Measurements from ENCODE around the gene SMIM24.

The SMIM24 gene

DNA sequence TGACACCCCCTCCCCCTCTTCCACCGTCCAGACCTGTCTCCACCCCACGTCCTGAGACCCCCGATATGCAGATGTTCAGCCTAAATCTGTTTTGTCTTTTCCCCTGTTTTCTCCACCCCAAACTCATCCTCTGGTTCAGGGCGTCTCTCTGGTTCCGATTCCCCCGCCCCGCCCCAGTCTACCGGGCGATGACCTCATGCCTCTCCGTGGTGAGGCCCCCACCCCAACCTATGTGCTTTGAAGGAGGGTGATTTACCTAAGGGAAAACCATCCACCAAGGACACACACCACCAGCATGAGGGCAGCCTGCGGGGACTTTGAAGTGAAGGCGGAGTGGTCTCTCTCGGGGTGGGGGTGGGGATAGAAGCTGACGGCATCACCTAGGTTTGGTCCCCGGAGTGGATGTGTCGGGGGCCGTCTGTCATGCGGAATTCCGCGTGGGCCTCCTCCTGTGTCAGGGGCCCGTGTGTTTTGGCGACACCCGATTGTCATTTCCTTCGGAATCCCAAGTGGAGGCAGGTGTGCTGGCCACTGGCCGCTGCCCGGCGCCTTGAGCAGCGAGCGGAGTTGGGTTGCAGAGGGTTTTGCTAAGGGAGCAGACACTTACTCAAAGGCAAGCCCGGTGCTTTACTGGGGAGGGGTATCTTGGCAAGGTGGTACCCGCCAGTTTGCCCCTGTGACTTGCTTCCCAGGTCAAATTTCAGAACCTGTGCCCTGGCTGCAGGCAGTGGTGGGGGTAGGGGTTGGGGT lies 27.2 kb upstream of the SMIM24 start:
- H3K9ac ChIP-seq (ENCODE audit: low read depth, low read length, poor library complexity, severe bottlenecking), result peak overlapping the region; percentile 94
- no peaks in the 10 kb centered on the region for H3K27me3 ChIP-seq (ENCODE audit: insufficient read depth, low read length, poor library complexity, severe bottlenecking)
- peaks cover 44% of the 10 kb centered on the region for H3K4me1 ChIP-seq (ENCODE audit: insufficient read depth, low read length, poor library complexity, severe bottlenecking)
- peak overlapping the region; percentile 99 for H3K4me3 ChIP-seq (ENCODE audit: low read length, poor library complexity, severe bottlenecking)
- no peaks in the 10 kb centered on the region for H3K9me3 ChIP-seq (ENCODE audit: insufficient read depth, low read depth, low read length)
- peak overlapping the region; percentile 100 for H3K4me2 ChIP-seq (ENCODE audit: low read depth, low read length, poor library complexity, severe bottlenecking)
- H3K79me2 ChIP-seq (ENCODE audit: insufficient read depth, low read length), result peaks cover 64% of the 10 kb centered on the region
- no peaks in the 10 kb centered on the region for H3F3A ChIP-seq (ENCODE audit: low read depth)
- TF ChIP-seq EZH2phosphoT487 (IDR thresholded peaks at IDR 0.05; ENCODE audit: borderline replicate concordance), result no peak
- TF ChIP-seq, protein P1, sequence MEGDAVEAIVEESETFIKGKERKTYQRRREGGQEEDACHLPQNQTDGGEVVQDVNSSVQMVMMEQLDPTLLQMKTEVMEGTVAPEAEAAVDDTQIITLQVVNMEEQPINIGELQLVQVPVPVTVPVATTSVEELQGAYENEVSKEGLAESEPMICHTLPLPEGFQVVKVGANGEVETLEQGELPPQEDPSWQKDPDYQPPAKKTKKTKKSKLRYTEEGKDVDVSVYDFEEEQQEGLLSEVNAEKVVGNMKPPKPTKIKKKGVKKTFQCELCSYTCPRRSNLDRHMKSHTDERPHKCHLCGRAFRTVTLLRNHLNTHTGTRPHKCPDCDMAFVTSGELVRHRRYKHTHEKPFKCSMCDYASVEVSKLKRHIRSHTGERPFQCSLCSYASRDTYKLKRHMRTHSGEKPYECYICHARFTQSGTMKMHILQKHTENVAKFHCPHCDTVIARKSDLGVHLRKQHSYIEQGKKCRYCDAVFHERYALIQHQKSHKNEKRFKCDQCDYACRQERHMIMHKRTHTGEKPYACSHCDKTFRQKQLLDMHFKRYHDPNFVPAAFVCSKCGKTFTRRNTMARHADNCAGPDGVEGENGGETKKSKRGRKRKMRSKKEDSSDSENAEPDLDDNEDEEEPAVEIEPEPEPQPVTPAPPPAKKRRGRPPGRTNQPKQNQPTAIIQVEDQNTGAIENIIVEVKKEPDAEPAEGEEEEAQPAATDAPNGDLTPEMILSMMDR (conservative IDR thresholded peaks at IDR 0.05; ENCODE audit: low read length), result no peak
- H4K20me1 ChIP-seq (ENCODE audit: insufficient read depth, low read length, poor library complexity, severe bottlenecking), result peaks cover 59% of the 10 kb centered on the region
- no peaks in the 10 kb centered on the region for H3K9me2 ChIP-seq (replicated peaks; ENCODE audit: low read depth, low read length)
- no peaks in the 10 kb centered on the region for H3K36me3 ChIP-seq (ENCODE audit: insufficient read depth, low read length)
- no peak overlapping the region for H2AFZ ChIP-seq (ENCODE audit: low read length)

DNA sequence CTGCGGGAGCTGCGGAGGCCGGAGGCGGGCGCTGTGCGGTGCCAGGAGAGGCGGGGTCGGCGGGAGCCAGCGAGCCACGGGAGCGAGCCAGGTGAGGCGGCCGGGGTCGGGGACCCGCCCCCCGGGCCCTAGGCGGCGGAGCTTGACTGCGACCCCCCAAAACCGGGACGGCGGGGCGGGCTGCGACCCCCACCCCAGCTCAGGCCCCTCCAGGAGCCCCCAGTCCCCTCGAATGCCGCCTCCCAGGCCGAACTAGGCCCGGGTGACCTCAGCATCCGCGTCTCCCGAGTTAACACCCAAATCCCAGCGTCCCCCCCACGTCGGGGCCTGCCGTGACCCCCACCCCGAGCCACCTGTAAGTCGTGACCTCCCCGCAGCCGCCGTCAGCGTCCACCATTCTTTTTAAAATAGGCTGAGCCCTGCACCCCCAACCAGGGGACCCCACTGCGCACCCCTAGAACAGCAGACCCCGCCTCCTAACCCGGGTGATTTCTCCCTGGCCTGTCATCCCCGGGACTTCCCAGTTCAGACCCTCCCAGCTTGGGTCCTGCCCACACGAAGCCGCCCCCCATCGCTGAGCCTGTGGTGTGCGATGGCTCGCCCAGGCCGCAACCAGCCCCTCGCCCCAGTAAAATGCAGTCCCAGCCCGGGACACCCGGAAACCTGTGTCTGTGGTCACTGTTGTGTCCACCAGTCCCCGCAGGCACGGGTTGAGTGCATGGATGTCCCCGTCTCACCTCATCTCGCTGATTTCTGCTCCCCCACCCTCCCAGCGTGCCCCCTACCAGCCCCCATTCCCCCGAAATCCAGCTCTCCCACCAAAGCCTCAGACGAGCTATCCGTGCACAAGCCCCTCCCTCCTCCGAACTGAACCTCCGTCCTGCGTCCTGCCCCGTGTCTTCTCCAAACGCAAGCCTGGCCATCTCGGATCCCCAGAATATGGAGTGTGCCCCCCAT lies 26.3 kb upstream of the SMIM24 start:
- H3K9ac ChIP-seq (ENCODE audit: low read depth, low read length, poor library complexity, severe bottlenecking), result peak overlapping the region; percentile 94
- H3K4me2 ChIP-seq (ENCODE audit: low read depth, low read length, poor library complexity, severe bottlenecking), result peak overlapping the region; percentile 100
- no peaks in the 10 kb centered on the region for H3K9me3 ChIP-seq (ENCODE audit: insufficient read depth, low read depth, low read length)
- TF ChIP-seq EZH2phosphoT487 (IDR thresholded peaks at IDR 0.05; ENCODE audit: borderline replicate concordance), result no peak
- TF ChIP-seq, protein P1 (conservative IDR thresholded peaks at IDR 0.05; ENCODE audit: low read length), result no peak
- H3K79me2 ChIP-seq (ENCODE audit: insufficient read depth, low read length), result peaks cover 55% of the 10 kb centered on the region
- no peaks in the 10 kb centered on the region for H3K27me3 ChIP-seq (ENCODE audit: insufficient read depth, low read length, poor library complexity, severe bottlenecking)
- peak overlapping the region; percentile 68; the same call in 1 of the 2 replicates for H2AFZ ChIP-seq (ENCODE audit: low read length)
- no peaks in the 10 kb centered on the region for H3K36me3 ChIP-seq (ENCODE audit: insufficient read depth, low read length)
- H3K4me3 ChIP-seq (ENCODE audit: low read length, poor library complexity, severe bottlenecking), result peak overlapping the region; percentile 99
- H4K20me1 ChIP-seq (ENCODE audit: insufficient read depth, low read length, poor library complexity, severe bottlenecking), result peaks cover 50% of the 10 kb centered on the region
- H3K4me1 ChIP-seq (ENCODE audit: insufficient read depth, low read length, poor library complexity, severe bottlenecking), result peaks cover 44% of the 10 kb centered on the region
- no peaks in the 10 kb centered on the region for H3F3A ChIP-seq (ENCODE audit: low read depth)
- H3K9me2 ChIP-seq (replicated peaks; ENCODE audit: low read depth, low read length), result no peaks in the 10 kb centered on the region

DNA sequence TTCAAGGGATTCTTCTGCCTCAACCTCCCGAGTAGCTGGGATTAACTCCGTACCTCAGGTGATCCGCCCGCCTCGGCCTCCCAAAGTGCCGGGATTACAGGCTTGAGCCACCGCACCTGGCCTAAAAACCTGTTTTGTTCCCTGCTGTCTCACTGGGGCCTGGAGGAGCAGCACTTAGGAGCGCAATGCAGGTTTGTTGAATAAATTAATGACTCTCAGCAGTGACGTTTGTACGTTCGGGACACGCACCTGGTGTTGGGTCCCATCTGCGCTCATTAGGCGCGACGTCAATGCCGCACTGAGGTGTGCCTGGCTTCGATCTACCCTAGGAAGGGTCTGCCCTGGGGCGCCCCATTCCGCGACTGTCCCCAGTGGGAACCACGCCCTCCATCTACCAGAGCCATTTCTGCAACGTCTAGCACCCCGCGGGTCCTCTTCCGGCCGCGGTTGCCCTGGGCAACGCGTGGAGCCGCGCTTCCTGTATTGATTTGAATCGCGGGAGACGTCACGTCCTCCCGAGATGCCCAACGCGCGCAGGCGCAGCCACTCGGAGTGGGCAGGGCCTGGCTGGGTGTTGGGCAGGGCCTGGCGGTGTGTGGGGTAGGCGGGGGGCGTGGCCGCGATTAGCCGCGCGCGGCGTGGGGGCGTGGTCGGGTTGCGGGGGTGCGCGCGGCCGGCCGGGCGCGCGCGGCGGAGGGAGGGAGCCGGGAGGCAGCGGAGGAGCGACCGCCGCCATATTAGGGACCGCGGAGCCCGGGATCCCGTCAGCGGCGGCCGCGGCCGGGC lies 25.5 kb upstream of the SMIM24 start, which contains the start of gene FZR1:
Gene FZR1 (plus strand): TSS at position 714 of the 786 bp plus-strand sequence. CDS start 16,679 bp downstream, outside the sequence.
- Histone ChIP-seq H3K36me3 (ENCODE audit: insufficient read depth, low read length) (no peaks in the 10 kb centered on the region), H3K4me1 (ENCODE audit: insufficient read depth, low read length, poor library complexity, severe bottlenecking) (peaks cover 43% of the 10 kb centered on the region), H3K27me3 (ENCODE audit: insufficient read depth, low read length, poor library complexity, severe bottlenecking) (no peaks in the 10 kb centered on the region), H3K4me2 (ENCODE audit: low read depth, low read length, poor library complexity, severe bottlenecking) (peak within 1 kb of the TSS; percentile 100), H3K4me3 (ENCODE audit: low read length, poor library complexity, severe bottlenecking) (peak within 1 kb of the TSS; percentile 99), H3K9ac (ENCODE audit: low read depth, low read length, poor library complexity, severe bottlenecking) (peak within 1 kb of the TSS; percentile 94), H4K20me1 (ENCODE audit: insufficient read depth, low read length, poor library complexity, severe bottlenecking) (peaks cover 41% of the 10 kb centered on the region), H2AFZ (ENCODE audit: low read length) (peak within 1 kb of the TSS; percentile 73), H3K9me3 (ENCODE audit: insufficient read depth, low read depth, low read length) (no peaks in the 10 kb centered on the region), H3F3A (ENCODE audit: low read depth) (no peaks in the 10 kb centered on the region), H3K79me2 (ENCODE audit: insufficient read depth, low read length) (peaks cover 47% of the 10 kb centered on the region), H3K9me2 (replicated peaks; ENCODE audit: low read depth, low read length) (no peaks in the 10 kb centered on the region)
- TF ChIP-seq, protein P1 (conservative IDR thresholded peaks at IDR 0.05; ENCODE audit: low read length), result no peak
- no peak for TF ChIP-seq EZH2phosphoT487 (IDR thresholded peaks at IDR 0.05; ENCODE audit: borderline replicate concordance)
